Stimulated activated CD8-positive, alpha-beta memory T cell treated with anti-CD3 and anti-CD28 coated beads, Interleukin-15, amount 100 ng/mL, for 1 hour (primary cell): ENCODE measurements around the gene IKZF3.
"Not testable (repeated sequence)": the region's sequence is repeated elsewhere in the genome, so short reads cannot be mapped to it uniquely, and the experiment has no call there.

ENCODE experiments used
- DNase-seq: peaks from one replicate; pipeline ENCODE4 v3.0.0-alpha.2; 2020; ENCODE audit warnings: low read depth

Gene IKZF3

DNA sequence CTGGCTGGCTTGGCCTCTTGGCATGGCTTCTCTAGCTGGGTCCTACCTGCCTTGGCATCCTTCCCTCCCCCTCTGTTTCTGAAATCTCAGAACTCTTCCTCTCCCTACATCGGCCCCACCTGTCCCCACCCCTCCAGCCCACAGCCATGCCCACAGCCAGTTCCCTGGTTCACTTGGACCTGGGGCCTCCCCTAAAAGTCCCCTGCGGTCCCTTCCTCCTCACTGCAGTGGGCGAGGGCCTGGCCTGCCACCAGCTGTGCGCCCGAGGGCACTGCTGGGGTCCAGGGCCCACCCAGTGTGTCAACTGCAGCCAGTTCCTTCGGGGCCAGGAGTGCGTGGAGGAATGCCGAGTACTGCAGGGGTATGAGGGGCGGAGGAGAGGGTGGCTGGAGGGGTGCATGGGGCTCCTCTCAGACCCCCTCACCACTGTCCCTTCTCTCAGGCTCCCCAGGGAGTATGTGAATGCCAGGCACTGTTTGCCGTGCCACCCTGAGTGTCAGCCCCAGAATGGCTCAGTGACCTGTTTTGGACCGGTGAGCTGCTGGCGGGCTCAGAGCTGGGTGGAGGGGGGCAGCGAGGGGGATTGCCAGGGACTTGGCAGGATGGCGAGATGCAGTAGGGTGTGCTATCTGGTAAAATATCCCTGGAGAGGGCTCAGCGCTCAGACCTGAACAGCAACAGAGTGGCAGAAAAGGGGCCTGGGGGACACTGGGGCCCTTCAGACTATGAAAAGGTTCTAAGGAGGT, 147.9 kb downstream of the IKZF3 start:
- no peak for DNase-seq

- DNase-seq, result no peak
Measured at GRCh38 chr17:39715375-39716072, 148.6 kb downstream of the IKZF3 start.

- DNase-seq, result no peak
Measured at GRCh38 chr17:39714234-39714633, 149.9 kb downstream of the IKZF3 start.

- no peak for DNase-seq
Measured at GRCh38 chr17:39711851-39712250, 152.3 kb downstream of the IKZF3 start.

GRCh38 chr17:39711071-39711470, 153.0 kb downstream of the IKZF3 start:
- DNase-seq, result not testable (repeated sequence)

- DNase-seq, result no peak
Measured at GRCh38 chr17:39709998-39710964, 153.8 kb downstream of the IKZF3 start.

- DNase-seq, result no peak
Measured at GRCh38 chr17:39709319-39709997, 154.7 kb downstream of the IKZF3 start.
